ENCODE data around the gene CD200R1.

Gene CD200R1

GRCh38 chr3:112884678-112885290 lies 90.1 kb downstream of the CD200R1 start:
- no peak for DNase-seq

- DNase-seq: no peak
Measured at GRCh38 chr3:112881891-112882290, 93.0 kb downstream of the CD200R1 start.

- peak; percentile 2 for DNase-seq
Measured at GRCh38 chr3:112875561-112875960, 99.3 kb downstream of the CD200R1 start.

- DNase-seq: no peak
Measured at GRCh38 chr3:112874725-112875124, 100.2 kb downstream of the CD200R1 start.

GRCh38 chr3:112873632-112874031 lies 101.3 kb downstream of the CD200R1 start:
- DNase-seq: no peak

GRCh38 chr3:112871735-112872134 lies 103.2 kb downstream of the CD200R1 start:
- no peak for DNase-seq

All from EL (cell line).